NCI-H2171 treated with DMSO at 0.1 percent for 48 hours (cell line): Measurements from ENCODE around the gene SUCO.

ENCODE experiments used
- DNase-seq: peaks from one replicate; lab custom pipeline; 2025; lab: John Stamatoyannopoulos, UW

Gene SUCO

GRCh38 chr1:172653015-172653709 lies 120.2 kb downstream of the SUCO start:
- no peak for DNase-seq

DNA sequence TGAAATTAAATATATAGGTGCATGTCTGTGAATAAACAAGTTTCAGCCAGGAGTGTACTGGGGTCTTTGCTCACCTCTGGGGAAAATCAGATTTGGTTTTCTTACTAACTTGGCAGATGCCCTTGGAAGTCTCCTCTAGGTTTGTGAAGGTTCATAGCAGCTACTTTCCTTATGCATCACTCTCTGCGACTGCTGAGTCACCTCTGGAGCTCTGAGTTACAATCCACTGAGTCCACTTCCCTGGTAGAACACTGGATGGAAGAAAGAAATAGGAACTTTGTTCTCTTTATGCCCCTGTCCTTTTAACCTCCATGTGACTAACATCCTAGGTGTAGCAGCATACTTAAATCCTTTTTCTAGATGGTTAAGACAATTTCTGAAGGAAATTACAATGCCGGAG lies 121.6 kb downstream of the SUCO start:
- no peak for DNase-seq

- DNase-seq, result no peak
Measured at GRCh38 chr1:172656576-172656975, 123.6 kb downstream of the SUCO start.

DNA sequence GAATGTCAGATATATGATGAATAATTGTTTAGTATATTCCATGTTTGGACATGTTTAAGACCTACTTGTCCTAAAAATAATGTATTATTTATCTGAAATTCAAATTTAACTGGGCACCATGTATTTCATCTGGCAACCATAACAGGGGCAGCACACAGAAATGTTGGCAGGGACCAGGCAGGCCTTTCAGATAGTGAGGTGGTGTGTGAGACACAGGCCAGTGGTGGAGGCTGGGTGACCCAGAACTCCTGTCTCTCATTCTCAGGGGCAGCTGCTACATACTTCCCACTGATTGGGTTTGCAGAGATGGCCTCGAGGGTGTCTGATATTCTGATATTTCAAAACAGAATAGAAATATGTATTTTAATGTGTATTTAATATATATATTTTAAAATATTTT lies 124.6 kb downstream of the SUCO start:
- no peak for DNase-seq

GRCh38 chr1:172658871-172659453 lies 126.0 kb downstream of the SUCO start, which contains the start of gene FASLG:
TSS of gene FASLG (plus strand) at chr1:172659103. CDS start at chr1:172659202, 99 bp downstream.
- DNase-seq, result no peak

- DNase-seq, result no peak
Measured at GRCh38 chr1:172661107-172661506, 128.2 kb downstream of the SUCO start.
